Measurements from ENCODE around the gene CRIM1. TPM values are rescaled to one million over a fixed set of nuclear protein-coding genes. Genes with fewer than 3 reads are reported as not detected.

CRIM1 gene
- total RNA-seq, 1 experiment from 2014 or later, result 24.1 TPM

DNA sequence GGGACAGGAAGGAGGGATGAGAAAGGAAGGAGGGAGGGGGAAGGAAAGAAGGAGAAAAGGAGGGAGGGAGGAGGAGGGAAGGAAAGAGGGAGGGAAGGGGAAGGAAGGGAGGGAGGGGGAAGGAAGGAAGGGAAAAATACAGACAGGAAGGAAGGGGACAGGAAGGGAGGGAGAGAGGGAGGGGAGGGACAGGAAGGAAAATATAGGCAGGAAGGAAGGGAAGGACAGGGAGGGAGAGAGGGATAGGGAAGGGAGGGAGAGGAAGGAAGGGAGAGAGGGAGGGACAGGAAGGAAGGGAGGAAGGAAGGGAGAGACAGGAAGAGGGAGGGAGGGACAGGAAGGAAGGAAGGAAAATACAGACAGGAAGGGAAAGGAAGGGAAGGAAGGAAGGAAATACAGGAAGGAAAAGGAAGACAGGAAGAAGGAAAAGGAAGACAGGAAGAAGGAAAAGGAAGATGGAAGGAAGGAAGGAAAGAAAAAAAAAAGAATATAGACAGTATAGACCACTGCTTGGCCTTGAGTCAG, 178.8 kb downstream of the CRIM1 start:
- Mint-ChIP-seq H3K27ac (no peak overlapping the region), H3K4me3 (no peak overlapping the region), H3K36me3 (peaks cover 25% of the 10 kb centered on the region), H3K27me3 (ENCODE audit: low read depth) (no peaks in the 10 kb centered on the region), H3K9me3 (no peaks in the 10 kb centered on the region), H3K4me1 (peaks cover 16% of the 10 kb centered on the region)
- POLR2A ChIA-PET, result no interaction called here
- DNase-seq (ENCODE audit: low spot score), result no peak
- CTCF ChIA-PET, result no interaction called here
- no peak for ATAC-seq
- TF ChIP-seq, protein P1, sequence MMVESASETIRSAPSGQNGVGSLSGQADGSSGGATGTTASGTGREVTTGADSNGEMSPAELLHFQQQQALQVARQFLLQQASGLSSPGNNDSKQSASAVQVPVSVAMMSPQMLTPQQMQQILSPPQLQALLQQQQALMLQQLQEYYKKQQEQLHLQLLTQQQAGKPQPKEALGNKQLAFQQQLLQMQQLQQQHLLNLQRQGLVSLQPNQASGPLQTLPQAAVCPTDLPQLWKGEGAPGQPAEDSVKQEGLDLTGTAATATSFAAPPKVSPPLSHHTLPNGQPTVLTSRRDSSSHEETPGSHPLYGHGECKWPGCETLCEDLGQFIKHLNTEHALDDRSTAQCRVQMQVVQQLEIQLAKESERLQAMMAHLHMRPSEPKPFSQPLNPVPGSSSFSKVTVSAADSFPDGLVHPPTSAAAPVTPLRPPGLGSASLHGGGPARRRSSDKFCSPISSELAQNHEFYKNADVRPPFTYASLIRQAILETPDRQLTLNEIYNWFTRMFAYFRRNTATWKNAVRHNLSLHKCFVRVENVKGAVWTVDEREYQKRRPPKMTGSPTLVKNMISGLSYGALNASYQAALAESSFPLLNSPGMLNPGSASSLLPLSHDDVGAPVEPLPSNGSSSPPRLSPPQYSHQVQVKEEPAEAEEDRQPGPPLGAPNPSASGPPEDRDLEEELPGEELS (CRISPR knock-in tag; IDR thresholded peaks at IDR 0.05), result no peak
- TF ChIP-seq SOX15 (CRISPR knock-in tag; IDR thresholded peaks at IDR 0.05), result no peak
- TF ChIP-seq MLX (CRISPR knock-in tag; IDR thresholded peaks at IDR 0.05), result no peak
- TF ChIP-seq IRF2 (CRISPR knock-in tag; IDR thresholded peaks at IDR 0.05; ENCODE audit: borderline replicate concordance, low read depth), result no peak
- TF ChIP-seq PRDM15 (CRISPR knock-in tag; IDR thresholded peaks at IDR 0.05), result no peak
- TF ChIP-seq, protein P2, sequence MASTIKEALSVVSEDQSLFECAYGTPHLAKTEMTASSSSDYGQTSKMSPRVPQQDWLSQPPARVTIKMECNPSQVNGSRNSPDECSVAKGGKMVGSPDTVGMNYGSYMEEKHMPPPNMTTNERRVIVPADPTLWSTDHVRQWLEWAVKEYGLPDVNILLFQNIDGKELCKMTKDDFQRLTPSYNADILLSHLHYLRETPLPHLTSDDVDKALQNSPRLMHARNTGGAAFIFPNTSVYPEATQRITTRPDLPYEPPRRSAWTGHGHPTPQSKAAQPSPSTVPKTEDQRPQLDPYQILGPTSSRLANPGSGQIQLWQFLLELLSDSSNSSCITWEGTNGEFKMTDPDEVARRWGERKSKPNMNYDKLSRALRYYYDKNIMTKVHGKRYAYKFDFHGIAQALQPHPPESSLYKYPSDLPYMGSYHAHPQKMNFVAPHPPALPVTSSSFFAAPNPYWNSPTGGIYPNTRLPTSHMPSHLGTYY (CRISPR knock-in tag; IDR thresholded peaks at IDR 0.05), result no peak
- TF ChIP-seq ZBTB21 (CRISPR knock-in tag; IDR thresholded peaks at IDR 0.05; ENCODE audit: borderline replicate concordance), result no peak
- no peak for TF ChIP-seq ZNF138 (CRISPR knock-in tag; conservative IDR thresholded peaks at IDR 0.05)
- TF ChIP-seq TEAD1 (CRISPR knock-in tag; IDR thresholded peaks at IDR 0.05), result no peak
- TF ChIP-seq, protein P3, sequence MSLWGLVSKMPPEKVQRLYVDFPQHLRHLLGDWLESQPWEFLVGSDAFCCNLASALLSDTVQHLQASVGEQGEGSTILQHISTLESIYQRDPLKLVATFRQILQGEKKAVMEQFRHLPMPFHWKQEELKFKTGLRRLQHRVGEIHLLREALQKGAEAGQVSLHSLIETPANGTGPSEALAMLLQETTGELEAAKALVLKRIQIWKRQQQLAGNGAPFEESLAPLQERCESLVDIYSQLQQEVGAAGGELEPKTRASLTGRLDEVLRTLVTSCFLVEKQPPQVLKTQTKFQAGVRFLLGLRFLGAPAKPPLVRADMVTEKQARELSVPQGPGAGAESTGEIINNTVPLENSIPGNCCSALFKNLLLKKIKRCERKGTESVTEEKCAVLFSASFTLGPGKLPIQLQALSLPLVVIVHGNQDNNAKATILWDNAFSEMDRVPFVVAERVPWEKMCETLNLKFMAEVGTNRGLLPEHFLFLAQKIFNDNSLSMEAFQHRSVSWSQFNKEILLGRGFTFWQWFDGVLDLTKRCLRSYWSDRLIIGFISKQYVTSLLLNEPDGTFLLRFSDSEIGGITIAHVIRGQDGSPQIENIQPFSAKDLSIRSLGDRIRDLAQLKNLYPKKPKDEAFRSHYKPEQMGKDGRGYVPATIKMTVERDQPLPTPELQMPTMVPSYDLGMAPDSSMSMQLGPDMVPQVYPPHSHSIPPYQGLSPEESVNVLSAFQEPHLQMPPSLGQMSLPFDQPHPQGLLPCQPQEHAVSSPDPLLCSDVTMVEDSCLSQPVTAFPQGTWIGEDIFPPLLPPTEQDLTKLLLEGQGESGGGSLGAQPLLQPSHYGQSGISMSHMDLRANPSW (CRISPR knock-in tag; conservative IDR thresholded peaks at IDR 0.05; ENCODE audit: low read depth), result no peak
- TF ChIP-seq ZNF671 (CRISPR knock-in tag; IDR thresholded peaks at IDR 0.05), result no peak
- TF ChIP-seq FOXP1 (CRISPR knock-in tag; IDR thresholded peaks at IDR 0.05; ENCODE audit: borderline replicate concordance), result no peak
- no peak for TF ChIP-seq SMAD3 (CRISPR knock-in tag; IDR thresholded peaks at IDR 0.05; ENCODE audit: borderline replicate concordance)
- no peak for TF ChIP-seq ARID4B (CRISPR knock-in tag; IDR thresholded peaks at IDR 0.05; ENCODE audit: borderline replicate concordance)
- no peak for TF ChIP-seq ZNF232 (CRISPR knock-in tag; IDR thresholded peaks at IDR 0.05)
- TF ChIP-seq ZNF263 (CRISPR knock-in tag; IDR thresholded peaks at IDR 0.05; ENCODE audit: low read depth), result no peak
- TF ChIP-seq AFF4 (CRISPR knock-in tag; IDR thresholded peaks at IDR 0.05; ENCODE audit: borderline replicate concordance), result no peak
